ENCODE data around the gene MYOZ3.

MYOZ3 gene

DNA sequence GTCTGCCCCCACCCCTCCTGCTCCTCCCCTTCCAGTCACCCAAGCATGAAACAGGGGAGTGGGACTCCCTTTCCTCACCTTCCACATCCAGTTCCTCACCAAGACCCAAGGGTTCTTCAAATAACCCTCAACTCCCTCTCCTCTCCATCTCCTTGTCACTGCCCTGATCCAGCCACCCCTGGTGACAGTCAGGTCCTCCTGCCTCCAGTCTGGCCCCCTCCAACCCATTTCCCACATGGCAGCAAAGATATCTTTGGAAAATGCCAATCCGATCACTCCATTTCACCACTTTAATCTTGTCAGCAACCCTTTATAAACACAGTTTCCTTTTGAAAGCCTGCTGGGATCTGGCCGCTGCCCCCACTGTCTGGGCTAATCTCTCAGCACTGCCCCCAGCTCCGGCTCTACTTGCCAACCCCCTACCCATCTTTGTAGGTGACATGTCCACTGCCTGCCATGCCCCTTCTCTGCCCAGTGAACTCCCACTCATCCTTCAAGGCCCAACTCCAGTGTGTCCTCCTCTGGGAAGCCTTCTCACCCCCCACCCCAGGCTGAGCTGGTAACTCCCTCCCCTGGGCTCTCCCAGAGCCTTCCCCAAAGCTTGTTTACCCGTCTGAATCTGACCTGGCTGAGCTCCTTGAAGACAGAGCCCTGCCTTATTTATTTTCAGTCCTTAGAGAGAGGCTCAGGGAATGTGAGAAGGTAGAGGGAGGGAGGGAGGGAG is 781 bp upstream of the MYOZ3 start:
- peak; percentile 72 for DNase-seq (ENCODE audit: low spot score)
- TF ChIP-seq, protein P1, sequence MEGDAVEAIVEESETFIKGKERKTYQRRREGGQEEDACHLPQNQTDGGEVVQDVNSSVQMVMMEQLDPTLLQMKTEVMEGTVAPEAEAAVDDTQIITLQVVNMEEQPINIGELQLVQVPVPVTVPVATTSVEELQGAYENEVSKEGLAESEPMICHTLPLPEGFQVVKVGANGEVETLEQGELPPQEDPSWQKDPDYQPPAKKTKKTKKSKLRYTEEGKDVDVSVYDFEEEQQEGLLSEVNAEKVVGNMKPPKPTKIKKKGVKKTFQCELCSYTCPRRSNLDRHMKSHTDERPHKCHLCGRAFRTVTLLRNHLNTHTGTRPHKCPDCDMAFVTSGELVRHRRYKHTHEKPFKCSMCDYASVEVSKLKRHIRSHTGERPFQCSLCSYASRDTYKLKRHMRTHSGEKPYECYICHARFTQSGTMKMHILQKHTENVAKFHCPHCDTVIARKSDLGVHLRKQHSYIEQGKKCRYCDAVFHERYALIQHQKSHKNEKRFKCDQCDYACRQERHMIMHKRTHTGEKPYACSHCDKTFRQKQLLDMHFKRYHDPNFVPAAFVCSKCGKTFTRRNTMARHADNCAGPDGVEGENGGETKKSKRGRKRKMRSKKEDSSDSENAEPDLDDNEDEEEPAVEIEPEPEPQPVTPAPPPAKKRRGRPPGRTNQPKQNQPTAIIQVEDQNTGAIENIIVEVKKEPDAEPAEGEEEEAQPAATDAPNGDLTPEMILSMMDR (IDR thresholded peaks at IDR 0.05) = no peak
- Histone ChIP-seq H3K4me3 (no peak overlapping the region), H3K27ac (peak overlapping the region; percentile 48 to 94)

DNA sequence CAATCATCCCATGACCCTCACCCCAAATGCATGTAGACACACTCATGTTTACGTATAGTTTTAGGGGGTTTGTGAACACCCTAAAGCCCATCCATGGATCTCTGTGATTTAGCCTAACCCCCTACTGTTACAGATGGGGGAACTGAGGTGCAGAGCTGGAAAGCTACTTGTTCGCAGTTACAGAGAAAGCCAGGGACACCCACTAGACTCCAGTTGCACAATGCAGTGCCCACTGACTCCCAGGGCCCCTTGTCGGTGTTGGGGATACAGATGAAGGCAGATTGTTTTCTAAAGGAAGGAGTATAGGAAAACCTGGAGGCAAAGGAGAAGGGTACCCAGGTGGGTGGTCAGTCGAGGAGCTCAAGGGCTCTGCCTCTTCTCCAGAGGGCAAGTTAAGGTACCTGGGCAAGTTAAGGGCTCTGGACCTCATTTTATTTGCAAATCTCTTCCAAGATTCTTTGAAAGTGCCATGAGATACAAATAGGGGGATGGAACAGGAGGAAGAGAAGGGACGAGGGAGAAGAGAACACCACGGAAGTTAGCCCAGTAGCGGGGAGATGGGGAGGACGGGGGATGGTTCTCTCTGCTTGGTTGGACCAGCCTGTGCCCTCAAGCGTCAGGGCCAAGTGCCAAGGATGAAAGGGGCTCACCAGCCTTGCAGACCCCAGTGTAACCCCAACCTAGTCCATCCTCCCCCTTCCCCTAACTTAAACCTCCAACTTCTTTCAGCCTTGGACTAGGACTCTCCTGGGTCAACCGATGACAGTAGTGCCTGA is 958 bp downstream of the MYOZ3 start:
- TF ChIP-seq, protein P1 (IDR thresholded peaks at IDR 0.05) = no peak
- Histone ChIP-seq H3K27ac (no peak overlapping the region), H3K4me3 (no peak overlapping the region)
- DNase-seq (ENCODE audit: low spot score) = peak; percentile 70

DNA sequence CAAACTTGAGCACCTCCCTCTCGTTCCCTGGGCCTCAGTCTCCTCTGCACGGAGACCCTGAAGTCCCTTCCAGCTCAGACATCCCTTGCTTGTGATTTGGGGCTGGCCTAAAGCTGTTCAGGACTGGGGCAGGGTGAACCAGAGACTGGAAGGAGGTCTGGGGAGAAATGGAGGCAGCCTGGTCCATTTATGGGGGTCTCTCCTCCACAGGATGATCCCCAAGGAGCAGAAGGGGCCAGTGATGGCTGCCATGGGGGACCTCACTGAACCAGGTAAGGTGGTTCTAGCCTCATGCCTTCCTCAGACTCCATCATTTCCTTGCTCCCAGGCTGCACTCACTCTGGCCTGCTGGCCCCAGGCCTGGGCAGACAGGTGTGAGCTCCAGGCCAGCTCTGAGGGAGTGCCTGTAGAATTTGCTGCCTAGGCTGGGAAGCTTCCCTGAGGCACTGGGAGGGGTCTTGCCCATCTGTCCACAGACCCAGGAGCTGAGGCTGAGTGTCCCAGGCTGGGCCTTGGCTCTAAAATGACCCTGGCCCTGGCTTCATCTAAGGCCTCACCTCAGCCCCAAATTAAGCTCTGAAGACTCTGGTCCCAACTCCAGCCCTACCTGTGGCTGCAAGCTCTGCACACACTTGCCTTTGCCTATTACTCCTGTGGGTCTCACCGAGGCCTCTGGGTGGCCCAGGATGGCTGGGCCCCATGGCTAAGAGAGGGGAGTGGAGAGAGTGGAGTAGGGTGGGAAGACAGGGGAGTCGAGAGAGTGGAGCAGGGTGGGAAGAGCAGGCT is 1.9 kb downstream of the MYOZ3 start:
- Histone ChIP-seq H3K27ac (no peak overlapping the region), H3K4me3 (no peak overlapping the region)
- DNase-seq (ENCODE audit: low spot score) = peak; percentile 52
- TF ChIP-seq, protein P1 (IDR thresholded peaks at IDR 0.05) = no peak

DNA sequence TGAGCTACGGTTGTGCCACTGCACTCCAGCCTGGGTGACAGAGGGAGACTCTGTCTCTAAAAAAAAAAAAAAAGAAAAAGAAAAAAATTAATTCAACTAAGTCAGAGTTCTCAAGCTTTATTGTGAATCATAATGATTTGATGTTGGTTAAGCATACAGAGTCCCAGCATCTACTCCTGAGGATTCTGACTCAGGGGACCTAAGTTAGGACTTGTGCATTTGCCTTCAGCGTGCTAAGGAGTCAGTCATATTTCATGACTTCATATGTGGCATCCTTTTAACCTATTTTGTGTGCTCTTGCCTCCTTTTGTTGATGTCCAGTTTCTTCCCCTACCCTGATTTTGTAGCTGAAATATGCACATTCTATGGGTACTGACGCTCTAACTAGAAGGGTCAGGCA is 2.9 kb downstream of the MYOZ3 start:
- Histone ChIP-seq H3K27ac (no peak overlapping the region), H3K4me3 (no peak overlapping the region)
- DNase-seq (ENCODE audit: low spot score) = no peak
- TF ChIP-seq, protein P1 (IDR thresholded peaks at IDR 0.05) = no peak

DNA sequence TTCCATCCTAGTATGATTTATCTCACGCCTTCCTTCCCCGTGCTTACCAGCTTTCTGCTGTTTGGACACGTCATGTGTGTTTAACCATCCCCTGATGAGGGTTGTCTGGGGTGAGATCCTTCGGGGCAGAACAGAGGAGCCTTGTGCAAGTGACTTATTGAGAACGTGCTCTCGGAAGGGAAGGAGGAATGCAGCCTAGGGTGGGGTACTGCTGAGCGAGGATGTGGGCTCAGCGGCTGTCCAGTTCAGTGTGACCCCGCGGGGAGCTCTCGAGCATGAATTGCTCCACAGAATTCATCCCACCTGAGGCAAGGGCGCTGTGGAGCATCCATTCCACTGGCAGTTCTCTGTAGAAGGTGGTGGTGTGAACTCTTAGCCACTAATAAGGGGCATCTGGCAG is 4.0 kb downstream of the MYOZ3 start:
- DNase-seq (ENCODE audit: low spot score) = no peak
- TF ChIP-seq, protein P1 (IDR thresholded peaks at IDR 0.05) = no peak
- Histone ChIP-seq H3K4me3 (no peak overlapping the region), H3K27ac (no peak overlapping the region)

DNA sequence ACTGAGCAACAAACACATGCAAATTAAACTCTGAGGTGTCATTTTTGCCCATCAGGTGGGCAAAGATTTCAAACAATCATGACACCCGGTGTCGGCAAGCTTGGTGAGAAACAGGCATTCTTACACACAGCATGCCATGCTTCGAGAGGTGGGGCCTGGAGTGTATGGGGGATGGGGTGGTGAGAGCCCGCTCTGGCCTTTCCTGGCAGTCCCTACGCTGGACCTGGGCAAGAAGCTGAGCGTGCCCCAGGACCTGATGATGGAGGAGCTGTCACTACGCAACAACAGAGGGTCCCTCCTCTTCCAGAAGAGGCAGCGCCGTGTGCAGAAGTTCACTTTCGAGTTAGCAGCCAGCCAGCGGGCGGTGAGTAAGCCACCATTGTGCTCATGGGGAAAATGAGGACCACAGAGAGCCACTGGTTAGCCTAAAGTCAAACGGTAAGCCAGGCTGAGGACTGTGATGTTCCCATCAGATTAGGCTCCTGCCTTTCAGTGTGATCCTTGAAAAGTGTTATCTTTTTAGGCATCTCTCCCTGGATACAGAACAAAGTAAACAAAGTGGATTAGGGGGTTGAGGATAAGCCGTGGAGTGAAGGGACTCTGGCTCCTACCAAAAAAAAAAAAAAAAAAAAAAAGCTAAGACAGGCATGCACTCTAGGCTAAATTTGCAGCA is 9.4 kb downstream of the MYOZ3 start:
- TF ChIP-seq, protein P1 (IDR thresholded peaks at IDR 0.05) = no peak
- no peak overlapping the region for H3K27ac ChIP-seq
- DNase-seq (ENCODE audit: low spot score) = no peak
- no peak overlapping the region for H3K4me3 ChIP-seq
